GM12892 (cell line): ENCODE results near the gene SNX25.

Experiments
- POLR2A ChIP-seq: IDR thresholded peaks from 2 replicates; pipeline ENCODE4 v1.6.1; 2011; ENCODE audit warnings: low read depth, low read length, control low read depth
- POLR2AphosphoS5 ChIP-seq: IDR thresholded peaks from 2 replicates; pipeline ENCODE4 v1.6.1; 2011; ENCODE audit warnings: low read depth, low read length, control low read depth
- TAF1 ChIP-seq: IDR thresholded peaks from 2 replicates; pipeline ENCODE4 v1.6.1; 2011; ENCODE audit warnings: low read depth, mild to moderate bottlenecking, control low read depth, low read length, borderline replicate concordance

DNA sequence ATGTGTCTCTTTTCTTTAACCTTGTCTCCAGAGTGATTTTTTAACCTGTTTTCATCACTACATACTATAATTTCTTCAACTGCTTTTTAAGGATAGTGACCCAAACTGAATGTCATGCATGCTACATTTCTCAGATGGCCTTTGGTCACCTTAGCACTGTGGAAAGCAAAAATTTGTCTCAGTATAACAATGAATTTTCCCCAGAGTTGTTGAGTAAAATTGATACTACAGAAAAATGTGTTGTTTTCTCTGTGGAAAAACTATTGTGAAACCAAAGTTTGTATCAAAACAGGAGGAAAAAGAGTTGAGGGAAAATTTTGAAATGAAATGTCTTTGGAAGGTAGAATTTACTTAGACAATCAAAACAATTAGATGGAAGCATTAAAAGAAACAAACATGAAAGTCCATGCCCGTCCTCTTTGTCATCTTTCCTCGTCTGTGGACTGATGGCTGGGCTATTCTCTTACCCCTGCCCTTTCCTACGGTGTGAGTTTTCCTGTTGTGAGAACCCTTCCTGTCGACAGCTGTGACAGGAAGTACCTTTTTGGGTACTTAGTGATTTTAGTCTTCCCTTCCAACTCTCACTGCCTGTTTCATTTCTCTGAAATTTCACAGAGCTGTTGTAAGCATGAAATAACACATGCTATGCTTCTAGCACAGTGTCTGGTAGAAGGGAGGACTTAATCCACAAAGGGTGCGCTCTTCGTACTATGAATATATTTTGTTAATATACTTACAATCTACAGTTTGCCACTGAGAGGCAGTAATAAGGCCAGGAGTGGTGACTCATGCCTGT lies 135.5 kb downstream of the SNX25 start:
- TF ChIP-seq POLR2A (no peak), TAF1 (no peak), POLR2AphosphoS5 (no peak)
